HG03521 (cell line): ENCODE results near the gene TMEM120B.
"Not testable (repeated sequence)": the region's sequence is repeated elsewhere in the genome, so short reads cannot be mapped to it uniquely, and the experiment has no call there.

Source experiments
- ATAC-seq: cut with Tn5 transposase; IDR thresholded peaks from one replicate; pipeline ENCODE4 v1.9.1; 2021; ENCODE audit warnings: mild to moderate bottlenecking, moderate library complexity; ENCODE audit not compliant: unreplicated experiment

TMEM120B gene

DNA sequence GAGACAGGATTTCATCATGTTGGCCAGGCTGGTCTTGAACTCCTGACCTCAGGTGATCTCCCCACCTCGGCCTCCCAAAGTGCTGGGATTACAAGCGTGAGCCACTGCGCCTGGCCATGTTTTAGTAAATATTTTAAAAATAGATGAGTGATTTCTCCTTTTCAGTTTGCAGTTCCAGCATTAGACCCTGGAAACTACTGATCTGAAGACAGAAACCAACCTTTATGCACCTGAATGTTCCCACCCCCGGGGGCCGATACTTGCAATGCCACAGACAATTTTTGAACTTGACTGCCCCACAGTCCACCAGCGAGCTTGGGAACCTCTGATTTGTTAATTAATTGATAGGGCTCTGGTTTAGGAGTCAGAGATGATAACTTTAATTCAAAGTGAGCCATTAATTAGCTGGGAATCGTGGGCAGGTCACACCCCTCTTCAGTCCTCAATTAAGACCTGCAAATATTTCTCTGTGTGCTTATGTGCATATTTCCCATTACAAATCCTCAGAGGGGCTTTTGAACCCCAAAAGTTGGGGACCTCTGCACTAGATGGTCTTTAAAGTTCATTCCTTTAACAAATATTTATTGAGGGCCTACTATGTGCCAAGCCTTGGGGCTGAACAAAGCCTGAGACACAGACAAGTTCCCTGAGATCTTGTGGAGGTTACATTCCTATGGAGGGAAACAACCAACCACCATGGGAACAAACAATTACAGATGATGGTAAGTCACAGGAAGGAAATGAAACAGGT is 4.1 kb upstream of the TMEM120B start:
- ATAC-seq = no peak

DNA sequence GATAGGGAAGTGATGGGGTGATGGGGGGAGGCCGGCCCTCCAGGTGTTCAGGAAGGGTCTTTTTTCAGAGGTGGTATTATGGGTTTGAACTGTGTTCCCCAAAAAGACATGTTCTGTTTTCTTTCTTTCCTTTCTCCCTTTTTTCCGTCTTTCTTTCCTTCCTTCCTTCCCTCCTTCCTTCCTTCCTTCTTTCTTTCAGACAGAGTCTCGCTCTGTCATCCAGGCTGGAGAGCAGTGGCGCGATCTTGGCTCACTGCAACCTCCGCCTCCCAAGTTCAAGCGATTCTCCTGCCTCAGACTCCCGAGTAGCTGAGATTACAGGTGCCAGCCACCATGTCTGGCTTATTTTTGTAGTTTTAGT is 3.5 kb upstream of the TMEM120B start:
- ATAC-seq = not testable (repeated sequence)

DNA sequence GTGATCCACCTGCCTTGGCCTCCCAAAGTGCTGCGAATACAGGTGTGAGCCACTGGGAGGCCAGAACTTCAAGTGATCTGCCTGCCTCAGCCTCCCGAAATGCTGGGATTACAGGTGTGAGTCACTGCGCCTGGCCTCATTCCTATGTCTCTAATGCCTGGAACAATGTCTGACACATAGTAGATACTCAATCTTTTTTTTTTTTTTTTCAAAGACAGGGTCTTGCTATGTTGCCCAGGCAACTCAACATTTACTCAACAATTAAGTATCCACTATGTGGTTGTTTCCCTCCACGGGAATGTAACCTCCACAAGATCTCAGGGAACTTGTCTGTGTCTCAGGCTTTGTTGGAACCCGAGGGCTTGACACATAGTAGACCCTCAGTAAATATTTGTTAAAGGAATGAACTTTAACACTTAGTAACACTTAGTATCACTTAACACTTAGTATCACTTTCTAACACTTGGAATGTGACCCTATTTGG is 3.0 kb upstream of the TMEM120B start:
- ATAC-seq = no peak

DNA sequence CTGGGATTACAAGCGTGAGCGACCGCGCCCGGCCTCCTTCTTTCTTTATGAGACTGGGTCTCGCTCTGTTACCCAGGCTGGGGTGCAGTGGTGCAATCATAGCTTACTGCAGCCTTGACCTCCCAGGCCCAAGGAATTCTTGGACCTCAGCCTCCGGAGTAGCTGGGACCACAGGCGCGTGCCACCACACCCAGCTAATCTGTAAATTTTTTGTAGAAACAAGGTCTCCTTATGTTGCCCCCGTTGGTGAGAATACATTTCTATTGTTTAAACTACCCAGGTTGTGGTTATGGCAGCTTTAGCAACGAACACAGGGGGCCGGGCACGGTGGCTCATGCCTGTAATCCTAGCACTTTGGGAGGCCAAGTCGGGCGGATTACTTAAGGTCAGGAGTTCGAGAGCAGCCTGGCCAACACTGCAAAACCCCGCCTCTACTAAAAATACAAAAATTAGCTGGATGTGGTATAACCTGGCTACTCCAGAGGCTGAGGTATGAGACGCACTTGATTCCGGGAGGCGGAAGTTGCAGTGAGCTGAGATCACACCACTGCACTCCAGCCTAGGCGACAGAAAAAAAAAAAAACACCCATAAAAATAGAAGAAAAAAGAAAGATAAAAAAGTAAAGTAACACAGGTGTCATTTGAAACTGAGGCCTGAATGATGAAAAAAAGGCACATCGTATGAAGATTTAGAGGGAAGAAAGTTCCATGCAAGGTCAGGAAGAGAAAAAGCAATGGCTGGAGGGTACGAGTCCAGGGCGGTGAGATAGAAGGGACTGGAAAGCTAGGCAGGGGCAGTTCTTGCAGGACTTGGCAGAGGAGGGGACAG is 977 bp upstream of the TMEM120B start:
- no peak for ATAC-seq

DNA sequence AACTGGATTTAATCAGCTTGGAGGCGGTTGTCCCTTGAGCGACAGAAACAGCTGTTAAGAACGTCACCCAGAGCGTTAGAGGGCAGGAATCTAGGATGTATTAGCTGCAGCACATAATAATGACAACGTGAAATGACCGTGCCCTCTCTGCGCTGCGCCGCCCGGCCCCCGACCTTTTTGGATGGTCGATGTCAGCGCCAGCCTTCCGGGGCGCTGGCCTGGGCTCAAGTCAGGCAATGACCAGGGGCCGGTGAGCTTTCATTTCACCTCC is 427 bp upstream of the TMEM120B start:
- peak; percentile 19 for ATAC-seq

DNA sequence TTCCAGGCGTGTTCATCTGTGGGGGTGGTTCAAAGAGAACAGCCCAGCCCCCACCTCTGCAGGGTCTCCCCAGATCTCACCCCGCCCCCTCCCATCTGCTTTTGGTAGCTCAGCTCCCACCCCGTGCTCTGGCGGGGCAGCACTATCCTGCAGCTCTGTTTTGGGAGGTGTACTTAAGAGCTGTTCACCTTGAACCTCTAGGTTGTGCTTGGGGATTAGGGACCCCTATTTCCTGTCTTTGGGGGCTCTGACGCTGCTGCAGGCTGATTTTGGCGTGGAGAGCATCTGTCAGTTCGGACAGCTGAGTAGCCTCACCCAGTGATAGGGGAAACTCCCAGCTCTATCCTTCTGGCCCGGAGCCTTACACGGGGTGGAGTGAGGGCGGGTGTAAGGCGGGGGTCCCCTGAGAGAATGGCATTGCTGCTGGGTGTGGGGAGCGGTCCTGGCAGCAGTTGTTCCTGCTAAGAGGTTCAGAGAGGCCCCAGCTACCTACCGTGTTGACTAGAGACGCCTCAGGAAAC is 765 bp downstream of the TMEM120B start:
- ATAC-seq = no peak

DNA sequence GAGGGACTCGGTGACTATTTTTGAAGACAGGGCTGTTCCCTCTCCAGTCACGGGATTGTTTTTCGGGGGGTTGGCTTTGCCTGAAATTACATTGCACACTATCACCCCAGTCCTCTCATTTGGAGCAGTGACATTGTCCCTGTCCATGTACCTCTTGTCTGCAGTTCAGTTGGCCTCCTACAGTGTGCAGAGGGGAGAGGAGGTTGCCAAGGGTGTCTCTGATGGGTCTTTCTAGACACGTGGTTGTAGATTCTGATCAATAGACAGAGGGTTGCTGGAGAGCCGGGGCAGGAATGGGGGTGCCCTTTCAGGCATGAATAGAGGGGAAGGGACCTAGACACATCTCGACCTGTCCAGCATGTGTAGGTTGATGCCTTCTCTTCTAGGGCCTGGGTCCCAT is 1.2 kb downstream of the TMEM120B start:
- no peak for ATAC-seq

DNA sequence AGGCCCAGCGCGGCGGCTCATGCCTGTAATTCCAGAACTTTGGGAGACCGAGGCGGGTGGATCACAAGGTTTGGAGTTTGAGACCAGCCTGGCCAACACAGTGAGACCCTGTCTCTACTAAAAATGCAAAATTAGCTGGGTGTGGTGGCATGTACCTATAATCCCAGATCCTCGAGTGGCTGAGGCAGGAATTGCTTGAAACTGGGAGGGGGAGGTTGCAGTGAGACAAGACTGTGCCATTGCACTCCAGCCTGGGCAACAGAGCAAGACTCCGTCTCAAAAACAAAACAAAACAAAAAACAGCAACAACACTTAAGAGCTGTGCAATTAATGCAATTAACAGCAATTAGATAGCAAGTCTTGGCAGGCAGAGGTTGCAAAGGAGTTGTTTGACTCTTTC is 2.5 kb downstream of the TMEM120B start:
- not testable (repeated sequence) for ATAC-seq

DNA sequence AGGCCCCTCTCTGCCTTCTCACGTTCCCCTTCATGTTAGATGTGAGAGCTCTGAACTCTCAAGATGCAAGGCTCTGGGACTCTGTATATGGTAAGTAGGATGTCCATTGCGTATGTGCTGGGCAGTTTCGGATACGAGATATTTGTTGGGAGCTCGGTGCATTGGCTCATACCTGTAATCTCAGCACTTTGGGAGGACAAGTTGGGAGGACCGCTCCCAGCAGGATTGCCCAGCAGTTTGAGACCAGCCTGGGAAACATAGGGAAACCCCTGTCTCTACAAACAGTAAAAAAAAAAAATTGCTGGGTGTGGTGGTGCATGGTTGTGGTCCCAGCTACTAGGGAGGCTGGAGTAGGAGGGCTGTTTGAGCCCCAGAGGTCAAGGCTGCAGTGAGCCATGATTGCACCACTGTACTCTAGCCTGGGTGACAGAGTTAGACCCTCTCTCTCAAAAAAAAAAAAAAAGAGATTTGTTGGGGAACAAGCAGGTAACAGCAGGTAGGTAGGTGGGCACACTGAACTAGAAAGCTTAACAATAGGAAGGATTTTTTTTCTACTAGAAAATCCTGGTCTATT is 3.4 kb downstream of the TMEM120B start:
- ATAC-seq = no peak

DNA sequence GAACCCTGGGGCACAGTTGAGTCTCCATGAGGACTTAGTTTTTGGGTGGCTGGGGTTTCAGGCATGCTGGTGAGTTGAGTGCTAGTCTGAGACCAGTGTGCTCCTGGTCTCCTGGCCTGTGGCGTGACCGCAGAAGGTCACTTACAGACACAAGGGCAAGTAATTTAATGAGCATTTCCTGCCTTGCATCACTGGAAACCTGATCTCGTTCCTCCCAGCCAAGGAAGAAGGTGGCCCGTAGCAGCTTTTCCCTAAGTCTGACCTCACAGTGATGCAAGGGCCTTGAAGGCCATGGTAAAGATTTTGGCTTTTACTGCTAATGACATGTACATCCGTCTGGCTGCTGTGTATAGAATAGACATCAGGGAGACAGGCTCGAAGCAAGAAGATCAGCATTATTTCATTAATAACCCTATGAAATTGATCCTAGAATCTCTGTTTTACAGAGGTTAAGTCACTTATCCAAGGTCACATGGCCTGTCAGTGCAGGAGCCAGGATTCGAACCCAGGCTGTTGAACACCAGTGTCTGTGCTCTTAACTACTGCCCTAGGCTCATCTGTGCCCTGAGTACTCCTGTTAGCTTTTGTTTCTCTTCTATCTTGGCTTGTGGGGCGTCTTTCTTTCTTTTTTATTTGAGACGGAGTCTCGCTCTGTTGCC is 4.6 kb downstream of the TMEM120B start:
- ATAC-seq = no peak

DNA sequence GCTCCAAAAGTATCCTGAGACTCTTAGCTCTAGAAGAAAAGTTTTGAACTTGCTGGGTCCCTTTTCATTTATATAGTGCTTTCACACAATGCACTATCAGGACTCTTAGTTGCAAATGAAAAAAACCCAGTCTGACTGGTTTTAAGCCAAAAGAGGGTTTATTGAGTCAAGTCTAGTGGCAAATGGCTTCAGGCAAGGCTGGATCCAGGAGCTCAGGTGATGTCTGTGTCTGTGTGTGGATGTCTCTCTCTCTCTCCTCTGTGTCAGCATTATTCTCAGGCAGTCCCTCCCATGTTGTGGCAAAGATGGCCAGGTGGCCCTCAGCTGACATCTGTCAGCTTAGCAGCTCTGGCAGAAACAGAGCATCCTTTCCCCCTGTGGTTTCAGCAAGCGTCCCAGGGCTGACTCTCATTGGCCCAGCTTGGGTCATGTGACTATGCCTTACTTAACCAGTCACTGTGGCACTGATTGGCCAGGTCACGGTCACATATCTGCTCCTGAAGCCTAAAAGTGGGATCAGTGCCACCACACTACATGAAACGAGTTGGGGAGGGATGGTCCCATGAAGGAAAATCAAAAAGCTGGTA is 6.2 kb downstream of the TMEM120B start:
- ATAC-seq = no peak

DNA sequence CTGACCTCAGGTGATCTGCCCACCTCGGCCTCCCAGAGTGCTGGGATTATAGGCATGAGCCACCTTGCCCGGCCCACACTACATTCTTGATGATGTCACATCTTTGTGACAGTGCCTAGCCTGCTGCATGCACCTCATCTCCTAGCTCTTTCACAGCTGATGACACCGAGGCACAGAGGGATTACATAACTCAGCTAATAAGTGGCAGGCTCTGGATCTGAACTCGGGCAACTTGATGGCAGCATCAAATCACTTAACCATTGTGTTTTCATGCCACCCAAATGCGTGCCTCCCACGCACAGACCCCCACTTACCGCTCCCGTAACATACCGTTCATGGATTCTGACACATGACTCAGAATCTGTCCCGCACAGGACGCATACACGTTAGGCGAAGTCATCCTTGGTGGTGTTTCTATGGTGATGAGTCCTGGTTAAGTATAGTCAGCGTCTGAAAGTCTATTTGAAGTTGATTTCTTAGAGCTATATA is 7.4 kb downstream of the TMEM120B start:
- no peak for ATAC-seq

DNA sequence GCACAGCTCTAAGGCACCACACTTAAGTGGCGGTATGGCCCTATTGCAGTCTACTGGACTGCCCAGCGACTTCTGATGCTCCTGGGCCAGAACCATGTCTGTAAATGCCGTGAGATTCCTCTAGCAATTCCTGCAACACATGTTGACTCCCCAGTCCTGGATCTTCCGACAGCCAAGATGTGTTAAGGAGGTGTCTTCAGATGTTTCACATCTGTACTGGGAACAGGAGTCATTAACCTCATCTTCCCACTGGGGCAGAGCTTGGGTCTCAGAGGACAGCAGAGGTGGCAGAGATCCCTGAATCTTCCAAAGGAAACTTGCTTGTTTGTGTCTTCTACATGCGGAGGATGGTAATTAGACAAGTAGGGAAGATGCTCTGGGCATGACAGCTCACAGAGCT is 8.2 kb downstream of the TMEM120B start:
- ATAC-seq = no peak

DNA sequence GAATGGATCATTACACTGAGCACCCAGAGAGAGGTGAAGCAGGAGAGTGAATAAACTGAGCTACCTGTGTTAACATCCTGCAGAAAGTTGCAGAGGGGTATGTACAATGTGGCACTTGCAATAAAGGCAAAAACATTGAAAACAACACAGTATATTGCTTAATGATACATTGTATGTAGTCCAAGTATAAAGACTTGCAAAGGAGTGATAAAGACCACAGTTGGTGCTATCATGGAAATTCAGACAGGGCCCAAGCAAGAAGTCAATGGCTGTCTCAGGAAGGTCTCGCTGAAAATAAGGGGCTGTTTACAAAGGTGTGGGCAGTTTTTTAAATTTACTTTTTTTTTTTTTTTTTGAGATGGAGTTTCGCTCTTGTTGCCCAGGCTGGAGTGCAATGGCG is 10.0 kb downstream of the TMEM120B start:
- ATAC-seq = no peak

DNA sequence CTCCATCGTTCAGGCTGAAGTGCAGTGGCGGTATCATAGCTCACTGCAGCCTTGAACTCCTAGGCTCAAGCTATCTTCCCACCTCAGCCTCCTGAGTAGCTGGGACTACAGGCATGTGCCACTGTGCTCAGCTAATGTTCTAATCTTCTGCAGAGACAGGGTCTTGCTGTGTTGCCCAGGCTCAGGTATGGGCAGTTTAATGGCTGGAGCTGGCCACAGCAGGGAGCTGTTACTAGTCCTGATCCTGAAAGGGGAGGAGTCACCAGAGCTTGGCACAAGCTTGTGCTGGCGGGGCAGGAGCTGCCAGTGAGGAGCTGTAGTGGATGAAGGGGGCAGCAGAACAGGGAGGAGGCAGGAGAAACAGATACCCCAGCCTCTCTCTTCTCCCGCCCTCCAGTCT is 10.6 kb downstream of the TMEM120B start:
- ATAC-seq = no peak

DNA sequence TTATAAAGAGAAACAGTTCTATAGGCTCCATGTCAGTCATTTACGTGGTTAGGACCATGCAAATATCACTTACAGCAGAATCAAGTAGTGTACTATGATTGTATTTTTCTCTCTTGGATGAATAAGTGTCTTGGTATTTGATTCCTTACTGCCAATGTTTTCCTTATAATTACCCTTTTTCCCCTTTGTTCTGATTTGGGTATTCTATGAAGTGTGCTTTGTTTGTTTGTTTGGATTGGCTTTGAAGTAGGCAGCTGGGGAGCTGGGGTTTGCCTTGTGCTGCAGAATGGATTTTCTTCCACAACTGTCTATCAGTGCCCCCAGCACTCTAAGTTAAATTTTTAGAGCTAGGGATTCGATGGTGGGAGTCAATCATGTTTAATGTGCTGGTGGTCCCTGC is 12.4 kb downstream of the TMEM120B start:
- no peak for ATAC-seq

DNA sequence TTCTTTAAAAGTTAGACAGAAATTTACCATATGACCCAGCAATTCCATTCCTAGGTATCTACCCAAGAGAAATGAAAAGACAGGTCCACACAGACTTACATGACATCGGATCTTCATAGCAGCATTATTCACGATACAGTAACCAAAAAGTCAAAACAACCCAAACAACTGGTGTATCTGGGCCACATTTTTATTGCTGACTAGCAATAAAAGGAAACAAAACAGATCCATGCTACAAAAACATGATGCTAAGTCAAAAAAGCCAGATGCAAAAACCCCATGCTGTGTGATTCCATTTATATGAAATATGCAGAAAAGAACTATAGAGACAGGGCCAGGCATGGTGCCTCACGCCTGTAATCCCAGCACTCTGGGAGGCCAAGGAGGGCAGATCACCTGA is 12.9 kb downstream of the TMEM120B start:
- ATAC-seq = no peak

DNA sequence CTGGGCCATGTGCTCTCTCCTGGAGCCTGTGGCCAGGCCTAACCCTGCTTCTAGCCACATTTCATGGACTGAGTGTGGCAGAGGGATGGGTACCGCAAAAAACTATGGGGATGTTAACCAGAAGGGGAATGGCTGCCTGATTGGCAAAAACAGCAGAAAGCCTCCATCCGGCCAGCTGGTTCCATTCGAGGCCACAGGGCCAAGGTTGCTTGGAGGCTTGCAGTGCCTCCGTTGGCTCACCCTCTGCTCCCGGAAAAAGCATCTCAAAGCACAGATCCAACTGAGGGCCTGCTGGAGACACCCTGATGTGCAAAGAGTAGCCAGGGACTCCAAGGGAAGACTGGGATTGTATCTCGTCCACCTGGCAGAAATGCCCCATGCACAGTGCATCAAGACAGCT is 16.5 kb downstream of the TMEM120B start:
- no peak for ATAC-seq

DNA sequence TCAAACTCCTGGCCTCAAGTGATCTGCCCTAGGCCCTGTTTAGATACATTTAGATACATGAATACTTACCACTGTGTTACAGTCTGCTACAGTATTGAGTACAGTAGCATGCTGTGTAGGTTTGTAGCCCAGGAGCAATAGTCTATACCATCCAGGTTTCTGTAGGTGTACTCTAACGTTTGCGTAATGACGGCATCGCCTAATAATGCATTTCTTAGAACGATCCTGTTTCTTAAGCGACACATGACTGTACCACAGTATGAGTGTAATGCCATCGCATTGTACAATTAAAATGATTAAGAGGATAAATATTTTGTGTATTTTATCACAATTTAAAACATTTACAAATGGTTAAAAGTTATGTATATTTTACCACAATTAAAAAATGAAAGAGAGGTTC is 18.9 kb downstream of the TMEM120B start:
- ATAC-seq = no peak

DNA sequence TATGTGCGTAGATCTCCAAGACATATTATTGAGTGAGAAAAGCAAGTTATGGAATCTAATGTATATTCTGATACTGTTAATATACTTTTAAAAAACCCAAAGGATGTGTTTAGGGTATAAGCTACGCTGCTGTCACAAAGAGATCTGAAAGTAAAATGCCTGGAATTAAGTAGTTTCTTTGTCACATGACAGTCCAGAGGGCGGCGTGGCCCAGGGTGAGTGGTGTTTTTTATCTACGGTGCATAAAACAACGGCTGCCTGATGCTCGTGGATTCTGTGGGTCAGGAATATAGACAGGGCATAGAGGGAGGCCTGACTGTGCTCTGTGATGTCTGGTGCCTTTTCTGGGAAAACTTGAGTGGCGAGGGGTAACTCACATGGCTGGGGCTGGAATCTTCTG is 21.3 kb downstream of the TMEM120B start:
- no peak for ATAC-seq

DNA sequence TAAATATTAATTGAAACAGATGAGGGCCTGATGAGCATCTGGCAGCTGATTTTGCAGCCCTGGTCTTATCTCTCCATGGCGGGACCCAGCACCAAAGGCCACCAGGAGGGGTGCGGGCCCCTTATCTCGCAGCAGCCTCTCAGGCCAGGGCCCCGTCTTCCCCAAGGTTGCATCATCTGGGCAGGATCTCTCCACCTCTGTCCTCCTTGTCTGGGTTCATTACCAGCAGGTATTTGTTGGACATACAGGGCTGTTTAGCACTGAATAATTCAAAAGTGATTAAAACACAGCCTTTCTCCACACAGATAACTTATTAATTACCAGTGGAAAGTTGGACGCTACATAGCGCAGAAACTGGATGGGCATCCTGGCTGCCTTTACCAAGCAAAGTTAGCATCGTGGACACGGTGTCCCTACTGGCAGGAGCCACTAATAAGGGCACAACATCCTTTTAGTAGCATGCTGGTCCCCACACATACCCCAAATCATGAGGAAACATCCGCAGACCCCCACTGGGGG is 25.8 kb downstream of the TMEM120B start:
- ATAC-seq = no peak
